NCI-H187 treated with DMSO at 0.1 percent for 48 hours (cell line): ENCODE measurements around the gene KRT17.

Source experiments
- DNase-seq: peaks from one replicate; lab custom pipeline; 2025; lab: John Stamatoyannopoulos, UW

Gene KRT17

DNA sequence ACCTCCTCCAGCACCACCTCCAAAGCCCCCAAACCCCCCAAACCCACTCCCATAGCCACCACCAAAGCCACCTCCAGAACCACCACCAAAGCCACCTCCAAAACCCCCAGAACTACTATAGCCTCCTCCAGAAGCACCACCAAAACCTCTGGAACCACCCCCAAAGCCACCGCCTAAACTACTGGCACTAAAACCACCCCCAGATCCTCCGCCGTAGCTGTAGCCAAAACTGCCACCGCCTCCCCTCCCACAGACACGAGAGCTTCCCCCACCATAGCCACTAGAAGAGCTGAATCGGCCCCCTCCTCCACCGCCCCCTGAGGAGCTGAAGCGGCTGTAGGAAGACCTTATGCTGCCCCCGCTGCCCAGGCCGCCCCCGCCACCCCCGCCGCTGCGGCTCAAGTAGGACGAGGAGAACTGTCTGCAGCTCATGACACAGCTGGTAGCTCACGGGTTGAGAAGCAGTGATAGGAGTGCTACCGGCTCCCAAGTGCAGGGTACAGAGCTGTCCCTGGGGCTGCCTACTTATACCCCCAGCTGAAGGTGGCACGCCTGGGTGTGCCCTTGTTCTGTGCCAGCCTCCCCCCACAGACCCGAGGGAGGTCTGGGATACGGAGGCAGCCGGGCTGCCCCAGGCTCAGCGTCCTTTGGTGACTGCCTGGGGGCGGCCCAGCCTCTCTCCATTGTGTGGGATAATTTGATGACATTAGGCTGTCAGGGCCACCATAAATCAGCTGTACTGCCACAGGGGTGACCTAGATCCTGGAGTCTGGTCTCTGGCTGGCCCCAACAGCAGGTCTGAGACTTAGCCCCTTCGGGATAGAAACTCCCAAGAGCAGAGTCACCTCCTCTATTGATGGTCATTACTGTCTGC lies 52.6 kb downstream of the KRT17 start, which contains the start of gene KRT9:
KRT9 (minus strand) TSS at position 499 of the 874 bp plus-strand sequence; CDS start at position 432, 67 bp downstream.
- no peak for DNase-seq
